ENCODE measurements around the gene HBP1. TPM values are rescaled to one million over a fixed set of nuclear protein-coding genes. Genes with fewer than 3 reads are reported as not detected.
"Not testable (repeated sequence)": the region's sequence is repeated elsewhere in the genome, so short reads cannot be mapped to it uniquely, and the experiment has no call there.

Gene HBP1
- total RNA-seq, 1 donor from 2014 or later, result 84.6 TPM

- TF ChIP-seq, protein P1, sequence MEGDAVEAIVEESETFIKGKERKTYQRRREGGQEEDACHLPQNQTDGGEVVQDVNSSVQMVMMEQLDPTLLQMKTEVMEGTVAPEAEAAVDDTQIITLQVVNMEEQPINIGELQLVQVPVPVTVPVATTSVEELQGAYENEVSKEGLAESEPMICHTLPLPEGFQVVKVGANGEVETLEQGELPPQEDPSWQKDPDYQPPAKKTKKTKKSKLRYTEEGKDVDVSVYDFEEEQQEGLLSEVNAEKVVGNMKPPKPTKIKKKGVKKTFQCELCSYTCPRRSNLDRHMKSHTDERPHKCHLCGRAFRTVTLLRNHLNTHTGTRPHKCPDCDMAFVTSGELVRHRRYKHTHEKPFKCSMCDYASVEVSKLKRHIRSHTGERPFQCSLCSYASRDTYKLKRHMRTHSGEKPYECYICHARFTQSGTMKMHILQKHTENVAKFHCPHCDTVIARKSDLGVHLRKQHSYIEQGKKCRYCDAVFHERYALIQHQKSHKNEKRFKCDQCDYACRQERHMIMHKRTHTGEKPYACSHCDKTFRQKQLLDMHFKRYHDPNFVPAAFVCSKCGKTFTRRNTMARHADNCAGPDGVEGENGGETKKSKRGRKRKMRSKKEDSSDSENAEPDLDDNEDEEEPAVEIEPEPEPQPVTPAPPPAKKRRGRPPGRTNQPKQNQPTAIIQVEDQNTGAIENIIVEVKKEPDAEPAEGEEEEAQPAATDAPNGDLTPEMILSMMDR (IDR thresholded peaks at IDR 0.05), result no peak
- Mint-ChIP-seq H3K36me3 (ENCODE audit: unreplicated experiment) (peaks cover 28% of the 10 kb centered on the region), H3K4me1 (ENCODE audit: unreplicated experiment) (peaks cover 17% of the 10 kb centered on the region), H3K9me3 (ENCODE audit: unreplicated experiment) (peaks cover 10% of the 10 kb centered on the region), H3K4me3 (ENCODE audit: unreplicated experiment) (no peak overlapping the region), H3K27ac (ENCODE audit: unreplicated experiment) (no peak overlapping the region), H3K27me3 (ENCODE audit: unreplicated experiment) (no peaks in the 10 kb centered on the region)
- no peak for DNase-seq (ENCODE audit: extremely low spot score, unreplicated experiment)
Measured at GRCh38 chr7:107212725-107213124, 43.9 kb downstream of the HBP1 start.

DNA sequence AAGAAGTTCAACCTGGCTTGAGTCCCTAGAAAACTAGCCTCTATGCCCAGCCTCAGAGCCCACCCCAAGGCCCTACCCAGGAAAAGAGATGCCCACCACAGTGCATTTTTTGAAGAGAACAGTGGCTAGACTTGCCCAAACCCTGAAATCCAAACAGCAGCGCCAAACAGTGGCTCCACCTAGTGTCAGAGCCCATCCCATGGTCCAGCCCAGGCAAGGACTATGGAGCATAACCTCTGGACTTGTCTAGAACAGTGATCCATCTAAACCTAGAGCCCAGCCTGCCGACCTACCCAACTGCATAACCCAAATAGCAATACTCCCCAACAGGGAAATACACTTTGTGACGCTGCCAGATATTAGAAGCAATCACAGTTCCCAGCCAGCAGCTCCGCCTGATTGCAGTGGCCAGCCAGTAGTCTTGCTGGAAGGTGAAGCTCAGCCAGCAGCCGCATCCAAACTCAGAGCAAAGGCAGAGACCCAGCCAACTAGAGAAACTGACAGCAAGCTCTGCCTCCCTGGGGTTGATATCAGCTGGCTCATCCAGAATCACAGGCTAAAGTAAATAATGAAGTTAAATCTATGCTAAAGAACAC, 44.5 kb downstream of the HBP1 start:
- Mint-ChIP-seq H3K27ac (ENCODE audit: unreplicated experiment) (no peak overlapping the region), H3K4me1 (ENCODE audit: unreplicated experiment) (peaks cover 11% of the 10 kb centered on the region), H3K27me3 (ENCODE audit: unreplicated experiment) (no peaks in the 10 kb centered on the region), H3K4me3 (ENCODE audit: unreplicated experiment) (no peak overlapping the region), H3K36me3 (ENCODE audit: unreplicated experiment) (peaks cover 29% of the 10 kb centered on the region), H3K9me3 (ENCODE audit: unreplicated experiment) (peaks cover 10% of the 10 kb centered on the region)
- no peak for DNase-seq (ENCODE audit: extremely low spot score, unreplicated experiment)
- TF ChIP-seq, protein P1 (IDR thresholded peaks at IDR 0.05), result no peak

- no peak for DNase-seq (ENCODE audit: extremely low spot score, unreplicated experiment)
- TF ChIP-seq, protein P1 (IDR thresholded peaks at IDR 0.05), result no peak
- Mint-ChIP-seq H3K27ac (ENCODE audit: unreplicated experiment) (no peak overlapping the region), H3K4me3 (ENCODE audit: unreplicated experiment) (no peak overlapping the region), H3K9me3 (ENCODE audit: unreplicated experiment) (peaks cover 10% of the 10 kb centered on the region), H3K27me3 (ENCODE audit: unreplicated experiment) (no peaks in the 10 kb centered on the region), H3K36me3 (ENCODE audit: unreplicated experiment) (peaks cover 28% of the 10 kb centered on the region), H3K4me1 (ENCODE audit: unreplicated experiment) (peaks cover 5% of the 10 kb centered on the region)
Measured at GRCh38 chr7:107213945-107214344, 45.1 kb downstream of the HBP1 start.

- H3K27me3 Mint-ChIP-seq (ENCODE audit: unreplicated experiment), result no peaks in the 10 kb centered on the region
- TF ChIP-seq, protein P1 (IDR thresholded peaks at IDR 0.05), result no peak
- no peaks in the 10 kb centered on the region for H3K9me3 Mint-ChIP-seq (ENCODE audit: unreplicated experiment)
- DNase-seq (ENCODE audit: extremely low spot score, unreplicated experiment), result no peak
- no peak overlapping the region for H3K4me3 Mint-ChIP-seq (ENCODE audit: unreplicated experiment)
- no peak overlapping the region for H3K27ac Mint-ChIP-seq (ENCODE audit: unreplicated experiment)
- no peaks in the 10 kb centered on the region for H3K4me1 Mint-ChIP-seq (ENCODE audit: unreplicated experiment)
- H3K36me3 Mint-ChIP-seq (ENCODE audit: unreplicated experiment), result peaks cover 15% of the 10 kb centered on the region
Measured at GRCh38 chr7:107219563-107220244, 50.9 kb downstream of the HBP1 start.

GRCh38 chr7:107220356-107220755, 51.6 kb downstream of the HBP1 start:
- Mint-ChIP-seq H3K27me3 (ENCODE audit: unreplicated experiment) (no peaks in the 10 kb centered on the region), H3K4me1 (ENCODE audit: unreplicated experiment) (no peaks in the 10 kb centered on the region), H3K27ac (ENCODE audit: unreplicated experiment) (no peak overlapping the region), H3K4me3 (ENCODE audit: unreplicated experiment) (no peak overlapping the region), H3K36me3 (ENCODE audit: unreplicated experiment) (peaks cover 12% of the 10 kb centered on the region), H3K9me3 (ENCODE audit: unreplicated experiment) (no peaks in the 10 kb centered on the region)
- no peak for DNase-seq (ENCODE audit: extremely low spot score, unreplicated experiment)
- TF ChIP-seq, protein P1 (IDR thresholded peaks at IDR 0.05), result no peak

DNA sequence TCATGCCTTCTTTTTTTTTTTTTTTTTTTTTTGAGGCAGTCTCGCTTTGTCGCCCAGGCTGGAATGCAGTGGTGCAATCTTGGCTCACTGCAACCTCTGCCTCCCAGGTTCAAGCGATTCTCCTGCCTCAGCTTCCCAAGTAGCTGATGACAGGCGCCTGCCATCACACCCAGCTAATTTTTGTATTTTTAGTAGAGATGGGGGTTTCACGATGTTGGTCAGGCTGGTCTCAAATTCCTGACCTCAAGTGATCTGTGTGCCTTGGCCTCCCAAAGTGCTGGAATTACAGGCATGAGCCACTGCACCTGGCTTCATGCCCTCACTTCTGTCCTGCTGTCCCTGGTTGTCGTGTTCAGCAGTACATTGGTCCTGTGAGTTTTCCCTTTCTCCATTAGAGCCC, 52.0 kb downstream of the HBP1 start:
- not testable (repeated sequence) for H3K27me3 Mint-ChIP-seq (ENCODE audit: unreplicated experiment); DNase-seq (ENCODE audit: extremely low spot score, unreplicated experiment); H3K27ac Mint-ChIP-seq (ENCODE audit: unreplicated experiment); H3K4me1 Mint-ChIP-seq (ENCODE audit: unreplicated experiment); H3K9me3 Mint-ChIP-seq (ENCODE audit: unreplicated experiment); H3K4me3 Mint-ChIP-seq (ENCODE audit: unreplicated experiment)
- peaks cover 11% of the 10 kb centered on the region for H3K36me3 Mint-ChIP-seq (ENCODE audit: unreplicated experiment)
